ENCODE results near the gene DTX3. TPM values are rescaled to one million over a fixed set of nuclear protein-coding genes. Genes with fewer than 3 reads are reported as not detected.

Gene DTX3
- total RNA-seq, 1 experiment from 2014 or later: 57.0 TPM

DNA sequence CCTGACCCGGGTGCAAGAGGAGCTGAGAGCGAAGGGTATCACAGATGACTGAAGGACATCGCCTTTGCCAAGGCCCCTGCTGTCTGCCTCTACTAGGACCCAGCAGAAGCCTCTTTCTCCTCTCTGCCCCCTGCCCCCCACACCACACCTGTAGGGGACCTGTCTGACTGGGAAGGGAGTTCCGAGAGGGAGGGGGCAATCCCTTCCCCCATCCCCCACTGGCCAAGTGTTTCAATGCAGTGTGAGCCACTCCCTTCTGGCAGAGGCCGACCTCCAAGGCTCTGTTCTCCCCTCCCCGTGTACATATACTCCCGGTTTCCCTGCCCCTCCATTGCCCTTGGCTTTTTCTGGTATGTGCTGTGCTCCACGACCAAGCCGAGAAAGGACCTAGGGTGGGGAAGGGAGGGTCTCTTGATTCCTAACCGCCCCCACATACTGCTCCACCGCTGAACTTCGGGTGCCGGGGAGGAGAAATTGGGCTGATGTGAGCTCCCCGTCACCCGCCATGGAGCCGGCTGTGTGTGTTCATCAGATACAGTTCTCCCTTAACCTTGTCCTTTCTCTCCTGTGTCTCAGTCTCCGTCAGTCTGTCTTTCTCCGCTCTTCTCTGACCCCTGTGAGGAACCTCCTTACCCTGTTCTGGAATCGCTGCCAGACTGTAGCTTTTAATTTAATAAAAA lies 4.6 kb downstream of the DTX3 start:
- ChIA-PET CTCF (interaction anchor here (0.6 to 5.4 kb wide), 8 partner anchors 11 to 126 kb away, joined by 3 to 34 read pairs (median 4); partner anchors contain the start of gene B4GALNT1), POLR2A (interaction anchor here (0.6 to 1.0 kb wide), 2 partner anchors 18 to 154 kb away, joined by 3 read pairs; partner anchors contain the start of gene INHBE)
- peaks cover 32% of the 10 kb centered on the region for H3K27me3 Mint-ChIP-seq (ENCODE audit: low read depth)
- H3K36me3 Mint-ChIP-seq: peaks cover 11% of the 10 kb centered on the region
- ATAC-seq: peak; percentile 11
- H3K9me3 Mint-ChIP-seq: no peaks in the 10 kb centered on the region
- H3K4me3 Mint-ChIP-seq: peak overlapping the region; percentile 87
- H3K4me1 Mint-ChIP-seq: peaks cover 41% of the 10 kb centered on the region
- H3K27ac Mint-ChIP-seq: no peak overlapping the region
- peak; percentile 71 for DNase-seq (ENCODE audit: low spot score)
- TF ChIP-seq SMAD4 (CRISPR knock-in tag; IDR thresholded peaks at IDR 0.05) (no peak), NFYB (CRISPR knock-in tag; conservative IDR thresholded peaks at IDR 0.05; ENCODE audit: low read depth) (no peak), ZNF219 (CRISPR knock-in tag; IDR thresholded peaks at IDR 0.05; ENCODE audit: borderline replicate concordance) (no peak), TP53 (CRISPR knock-in tag; IDR thresholded peaks at IDR 0.05) (0 out of 2 replicates have a peak, but pooled peaks have one; percentile 64), CBFB (CRISPR knock-in tag; IDR thresholded peaks at IDR 0.05; ENCODE audit: low read depth) (no peak), SOX15 (CRISPR knock-in tag; IDR thresholded peaks at IDR 0.05) (no peak), ZNF138 (CRISPR knock-in tag; conservative IDR thresholded peaks at IDR 0.05) (no peak), HMGA2 (CRISPR knock-in tag; IDR thresholded peaks at IDR 0.05) (no peak), ZNF121 (CRISPR knock-in tag; IDR thresholded peaks at IDR 0.05) (no peak), FOXP1 (CRISPR knock-in tag; IDR thresholded peaks at IDR 0.05; ENCODE audit: borderline replicate concordance) (0 out of 2 replicates have a peak, but pooled peaks have one; percentile 34), KAT7 (CRISPR knock-in tag; IDR thresholded peaks at IDR 0.05; ENCODE audit: borderline replicate concordance) (no peak)
- TF ChIP-seq, protein P1, sequence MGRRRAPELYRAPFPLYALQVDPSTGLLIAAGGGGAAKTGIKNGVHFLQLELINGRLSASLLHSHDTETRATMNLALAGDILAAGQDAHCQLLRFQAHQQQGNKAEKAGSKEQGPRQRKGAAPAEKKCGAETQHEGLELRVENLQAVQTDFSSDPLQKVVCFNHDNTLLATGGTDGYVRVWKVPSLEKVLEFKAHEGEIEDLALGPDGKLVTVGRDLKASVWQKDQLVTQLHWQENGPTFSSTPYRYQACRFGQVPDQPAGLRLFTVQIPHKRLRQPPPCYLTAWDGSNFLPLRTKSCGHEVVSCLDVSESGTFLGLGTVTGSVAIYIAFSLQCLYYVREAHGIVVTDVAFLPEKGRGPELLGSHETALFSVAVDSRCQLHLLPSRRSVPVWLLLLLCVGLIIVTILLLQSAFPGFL (CRISPR knock-in tag; IDR thresholded peaks at IDR 0.05; ENCODE audit: borderline replicate concordance): no peak
- TF ChIP-seq, protein P2, sequence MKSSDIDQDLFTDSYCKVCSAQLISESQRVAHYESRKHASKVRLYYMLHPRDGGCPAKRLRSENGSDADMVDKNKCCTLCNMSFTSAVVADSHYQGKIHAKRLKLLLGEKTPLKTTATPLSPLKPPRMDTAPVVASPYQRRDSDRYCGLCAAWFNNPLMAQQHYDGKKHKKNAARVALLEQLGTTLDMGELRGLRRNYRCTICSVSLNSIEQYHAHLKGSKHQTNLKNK (CRISPR knock-in tag; IDR thresholded peaks at IDR 0.05): no peak
- TF ChIP-seq, protein P3, sequence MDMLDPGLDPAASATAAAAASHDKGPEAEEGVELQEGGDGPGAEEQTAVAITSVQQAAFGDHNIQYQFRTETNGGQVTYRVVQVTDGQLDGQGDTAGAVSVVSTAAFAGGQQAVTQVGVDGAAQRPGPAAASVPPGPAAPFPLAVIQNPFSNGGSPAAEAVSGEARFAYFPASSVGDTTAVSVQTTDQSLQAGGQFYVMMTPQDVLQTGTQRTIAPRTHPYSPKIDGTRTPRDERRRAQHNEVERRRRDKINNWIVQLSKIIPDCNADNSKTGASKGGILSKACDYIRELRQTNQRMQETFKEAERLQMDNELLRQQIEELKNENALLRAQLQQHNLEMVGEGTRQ (CRISPR knock-in tag; IDR thresholded peaks at IDR 0.05): 0 out of 2 replicates have a peak, but pooled peaks have one; percentile 24
- TF ChIP-seq, protein P4, sequence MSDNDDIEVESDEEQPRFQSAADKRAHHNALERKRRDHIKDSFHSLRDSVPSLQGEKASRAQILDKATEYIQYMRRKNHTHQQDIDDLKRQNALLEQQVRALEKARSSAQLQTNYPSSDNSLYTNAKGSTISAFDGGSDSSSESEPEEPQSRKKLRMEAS (CRISPR knock-in tag; IDR thresholded peaks at IDR 0.05): peak; percentile 51
- TF ChIP-seq, protein P5, sequence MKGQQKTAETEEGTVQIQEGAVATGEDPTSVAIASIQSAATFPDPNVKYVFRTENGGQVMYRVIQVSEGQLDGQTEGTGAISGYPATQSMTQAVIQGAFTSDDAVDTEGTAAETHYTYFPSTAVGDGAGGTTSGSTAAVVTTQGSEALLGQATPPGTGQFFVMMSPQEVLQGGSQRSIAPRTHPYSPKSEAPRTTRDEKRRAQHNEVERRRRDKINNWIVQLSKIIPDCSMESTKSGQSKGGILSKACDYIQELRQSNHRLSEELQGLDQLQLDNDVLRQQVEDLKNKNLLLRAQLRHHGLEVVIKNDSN (CRISPR knock-in tag; IDR thresholded peaks at IDR 0.05): peak; percentile 17; the same call in 1 of the 2 replicates
- TF ChIP-seq, protein P6, sequence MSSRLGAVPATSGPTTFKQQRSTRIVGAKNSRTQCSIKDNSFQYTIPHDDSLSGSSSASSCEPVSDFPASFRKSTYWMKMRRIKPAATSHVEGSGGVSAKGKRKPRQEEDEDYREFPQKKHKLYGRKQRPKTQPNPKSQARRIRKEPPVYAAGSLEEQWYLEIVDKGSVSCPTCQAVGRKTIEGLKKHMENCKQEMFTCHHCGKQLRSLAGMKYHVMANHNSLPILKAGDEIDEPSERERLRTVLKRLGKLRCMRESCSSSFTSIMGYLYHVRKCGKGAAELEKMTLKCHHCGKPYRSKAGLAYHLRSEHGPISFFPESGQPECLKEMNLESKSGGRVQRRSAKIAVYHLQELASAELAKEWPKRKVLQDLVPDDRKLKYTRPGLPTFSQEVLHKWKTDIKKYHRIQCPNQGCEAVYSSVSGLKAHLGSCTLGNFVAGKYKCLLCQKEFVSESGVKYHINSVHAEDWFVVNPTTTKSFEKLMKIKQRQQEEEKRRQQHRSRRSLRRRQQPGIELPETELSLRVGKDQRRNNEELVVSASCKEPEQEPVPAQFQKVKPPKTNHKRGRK (CRISPR knock-in tag; IDR thresholded peaks at IDR 0.05; ENCODE audit: borderline replicate concordance): no peak
- TF ChIP-seq, protein P7, sequence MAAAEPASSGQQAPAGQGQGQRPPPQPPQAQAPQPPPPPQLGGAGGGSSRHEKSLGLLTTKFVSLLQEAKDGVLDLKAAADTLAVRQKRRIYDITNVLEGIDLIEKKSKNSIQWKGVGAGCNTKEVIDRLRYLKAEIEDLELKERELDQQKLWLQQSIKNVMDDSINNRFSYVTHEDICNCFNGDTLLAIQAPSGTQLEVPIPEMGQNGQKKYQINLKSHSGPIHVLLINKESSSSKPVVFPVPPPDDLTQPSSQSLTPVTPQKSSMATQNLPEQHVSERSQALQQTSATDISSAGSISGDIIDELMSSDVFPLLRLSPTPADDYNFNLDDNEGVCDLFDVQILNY (CRISPR knock-in tag; IDR thresholded peaks at IDR 0.05): no peak
- TF ChIP-seq, protein P8, sequence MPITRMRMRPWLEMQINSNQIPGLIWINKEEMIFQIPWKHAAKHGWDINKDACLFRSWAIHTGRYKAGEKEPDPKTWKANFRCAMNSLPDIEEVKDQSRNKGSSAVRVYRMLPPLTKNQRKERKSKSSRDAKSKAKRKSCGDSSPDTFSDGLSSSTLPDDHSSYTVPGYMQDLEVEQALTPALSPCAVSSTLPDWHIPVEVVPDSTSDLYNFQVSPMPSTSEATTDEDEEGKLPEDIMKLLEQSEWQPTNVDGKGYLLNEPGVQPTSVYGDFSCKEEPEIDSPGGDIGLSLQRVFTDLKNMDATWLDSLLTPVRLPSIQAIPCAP (CRISPR knock-in tag; IDR thresholded peaks at IDR 0.05): no peak
- TF ChIP-seq, protein P9, sequence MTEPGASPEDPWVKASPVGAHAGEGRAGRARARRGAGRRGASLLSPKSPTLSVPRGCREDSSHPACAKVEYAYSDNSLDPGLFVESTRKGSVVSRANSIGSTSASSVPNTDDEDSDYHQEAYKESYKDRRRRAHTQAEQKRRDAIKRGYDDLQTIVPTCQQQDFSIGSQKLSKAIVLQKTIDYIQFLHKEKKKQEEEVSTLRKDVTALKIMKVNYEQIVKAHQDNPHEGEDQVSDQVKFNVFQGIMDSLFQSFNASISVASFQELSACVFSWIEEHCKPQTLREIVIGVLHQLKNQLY (CRISPR knock-in tag; IDR thresholded peaks at IDR 0.05): no peak
- TF ChIP-seq, protein P10, sequence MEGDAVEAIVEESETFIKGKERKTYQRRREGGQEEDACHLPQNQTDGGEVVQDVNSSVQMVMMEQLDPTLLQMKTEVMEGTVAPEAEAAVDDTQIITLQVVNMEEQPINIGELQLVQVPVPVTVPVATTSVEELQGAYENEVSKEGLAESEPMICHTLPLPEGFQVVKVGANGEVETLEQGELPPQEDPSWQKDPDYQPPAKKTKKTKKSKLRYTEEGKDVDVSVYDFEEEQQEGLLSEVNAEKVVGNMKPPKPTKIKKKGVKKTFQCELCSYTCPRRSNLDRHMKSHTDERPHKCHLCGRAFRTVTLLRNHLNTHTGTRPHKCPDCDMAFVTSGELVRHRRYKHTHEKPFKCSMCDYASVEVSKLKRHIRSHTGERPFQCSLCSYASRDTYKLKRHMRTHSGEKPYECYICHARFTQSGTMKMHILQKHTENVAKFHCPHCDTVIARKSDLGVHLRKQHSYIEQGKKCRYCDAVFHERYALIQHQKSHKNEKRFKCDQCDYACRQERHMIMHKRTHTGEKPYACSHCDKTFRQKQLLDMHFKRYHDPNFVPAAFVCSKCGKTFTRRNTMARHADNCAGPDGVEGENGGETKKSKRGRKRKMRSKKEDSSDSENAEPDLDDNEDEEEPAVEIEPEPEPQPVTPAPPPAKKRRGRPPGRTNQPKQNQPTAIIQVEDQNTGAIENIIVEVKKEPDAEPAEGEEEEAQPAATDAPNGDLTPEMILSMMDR (IDR thresholded peaks at IDR 0.05): no peak
- TF ChIP-seq, protein P11, sequence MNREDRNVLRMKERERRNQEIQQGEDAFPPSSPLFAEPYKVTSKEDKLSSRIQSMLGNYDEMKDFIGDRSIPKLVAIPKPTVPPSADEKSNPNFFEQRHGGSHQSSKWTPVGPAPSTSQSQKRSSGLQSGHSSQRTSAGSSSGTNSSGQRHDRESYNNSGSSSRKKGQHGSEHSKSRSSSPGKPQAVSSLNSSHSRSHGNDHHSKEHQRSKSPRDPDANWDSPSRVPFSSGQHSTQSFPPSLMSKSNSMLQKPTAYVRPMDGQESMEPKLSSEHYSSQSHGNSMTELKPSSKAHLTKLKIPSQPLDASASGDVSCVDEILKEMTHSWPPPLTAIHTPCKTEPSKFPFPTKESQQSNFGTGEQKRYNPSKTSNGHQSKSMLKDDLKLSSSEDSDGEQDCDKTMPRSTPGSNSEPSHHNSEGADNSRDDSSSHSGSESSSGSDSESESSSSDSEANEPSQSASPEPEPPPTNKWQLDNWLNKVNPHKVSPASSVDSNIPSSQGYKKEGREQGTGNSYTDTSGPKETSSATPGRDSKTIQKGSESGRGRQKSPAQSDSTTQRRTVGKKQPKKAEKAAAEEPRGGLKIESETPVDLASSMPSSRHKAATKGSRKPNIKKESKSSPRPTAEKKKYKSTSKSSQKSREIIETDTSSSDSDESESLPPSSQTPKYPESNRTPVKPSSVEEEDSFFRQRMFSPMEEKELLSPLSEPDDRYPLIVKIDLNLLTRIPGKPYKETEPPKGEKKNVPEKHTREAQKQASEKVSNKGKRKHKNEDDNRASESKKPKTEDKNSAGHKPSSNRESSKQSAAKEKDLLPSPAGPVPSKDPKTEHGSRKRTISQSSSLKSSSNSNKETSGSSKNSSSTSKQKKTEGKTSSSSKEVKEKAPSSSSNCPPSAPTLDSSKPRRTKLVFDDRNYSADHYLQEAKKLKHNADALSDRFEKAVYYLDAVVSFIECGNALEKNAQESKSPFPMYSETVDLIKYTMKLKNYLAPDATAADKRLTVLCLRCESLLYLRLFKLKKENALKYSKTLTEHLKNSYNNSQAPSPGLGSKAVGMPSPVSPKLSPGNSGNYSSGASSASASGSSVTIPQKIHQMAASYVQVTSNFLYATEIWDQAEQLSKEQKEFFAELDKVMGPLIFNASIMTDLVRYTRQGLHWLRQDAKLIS (CRISPR knock-in tag; IDR thresholded peaks at IDR 0.05; ENCODE audit: borderline replicate concordance): no peak
